GM18526 (cell line): ENCODE data around the gene COX10.

ENCODE experiments used
- POLR2A ChIP-seq: IDR thresholded peaks from 3 replicates; pipeline ENCODE4 v1.6.1; 2011; ENCODE audit not compliant: insufficient read length; ENCODE audit errors: extremely low read depth

The COX10 gene

GRCh38 chr17:14104734-14105133 is 35.4 kb downstream of the COX10 start:
- TF ChIP-seq POLR2A, result no peak

GRCh38 chr17:14107889-14108288 is 38.6 kb downstream of the COX10 start:
- no peak for TF ChIP-seq POLR2A

GRCh38 chr17:14112407-14112806 is 43.1 kb downstream of the COX10 start:
- no peak for TF ChIP-seq POLR2A

GRCh38 chr17:14113137-14113536 is 43.8 kb downstream of the COX10 start:
- TF ChIP-seq POLR2A, result no peak

GRCh38 chr17:14116263-14117024 is 47.1 kb downstream of the COX10 start:
- no peak for TF ChIP-seq POLR2A

- no peak for TF ChIP-seq POLR2A
Observed at GRCh38 chr17:14118951-14119350, 49.6 kb downstream of the COX10 start.

GRCh38 chr17:14119546-14119945 is 50.2 kb downstream of the COX10 start:
- no peak for TF ChIP-seq POLR2A

GRCh38 chr17:14121952-14122351 is 52.6 kb downstream of the COX10 start:
- TF ChIP-seq POLR2A, result no peak

GRCh38 chr17:14123619-14124278 is 54.4 kb downstream of the COX10 start:
- TF ChIP-seq POLR2A, result no peak

GRCh38 chr17:14124854-14125253 is 55.5 kb downstream of the COX10 start:
- no peak for TF ChIP-seq POLR2A

- TF ChIP-seq POLR2A, result no peak
Observed at GRCh38 chr17:14125518-14126137, 56.3 kb downstream of the COX10 start.

GRCh38 chr17:14133104-14133503 is 63.8 kb downstream of the COX10 start:
- TF ChIP-seq POLR2A, result no peak

- no peak for TF ChIP-seq POLR2A
Observed at GRCh38 chr17:14134456-14134855, 65.2 kb downstream of the COX10 start.

GRCh38 chr17:14135906-14136590 is 66.7 kb downstream of the COX10 start:
- no peak for TF ChIP-seq POLR2A

GRCh38 chr17:14138649-14139048 is 69.3 kb downstream of the COX10 start:
- no peak for TF ChIP-seq POLR2A

- no peak for TF ChIP-seq POLR2A
Observed at GRCh38 chr17:14143688-14144087, 74.4 kb downstream of the COX10 start.
